Activated CD4-positive, alpha-beta T cell treated with anti-CD3 and anti-CD28 coated beads, Interleukin-2, amount 50 U/mL, for 1 hour (primary cell): ENCODE measurements around the gene COQ9.
"Not testable (repeated sequence)": the region's sequence is repeated elsewhere in the genome, so short reads cannot be mapped to it uniquely, and the experiment has no call there.

Experiments used
- DNase-seq: peaks from one replicate; pipeline ENCODE4 v3.0.0-alpha.2; 2020

The COQ9 gene, protein sequence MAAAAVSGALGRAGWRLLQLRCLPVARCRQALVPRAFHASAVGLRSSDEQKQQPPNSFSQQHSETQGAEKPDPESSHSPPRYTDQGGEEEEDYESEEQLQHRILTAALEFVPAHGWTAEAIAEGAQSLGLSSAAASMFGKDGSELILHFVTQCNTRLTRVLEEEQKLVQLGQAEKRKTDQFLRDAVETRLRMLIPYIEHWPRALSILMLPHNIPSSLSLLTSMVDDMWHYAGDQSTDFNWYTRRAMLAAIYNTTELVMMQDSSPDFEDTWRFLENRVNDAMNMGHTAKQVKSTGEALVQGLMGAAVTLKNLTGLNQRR

DNA sequence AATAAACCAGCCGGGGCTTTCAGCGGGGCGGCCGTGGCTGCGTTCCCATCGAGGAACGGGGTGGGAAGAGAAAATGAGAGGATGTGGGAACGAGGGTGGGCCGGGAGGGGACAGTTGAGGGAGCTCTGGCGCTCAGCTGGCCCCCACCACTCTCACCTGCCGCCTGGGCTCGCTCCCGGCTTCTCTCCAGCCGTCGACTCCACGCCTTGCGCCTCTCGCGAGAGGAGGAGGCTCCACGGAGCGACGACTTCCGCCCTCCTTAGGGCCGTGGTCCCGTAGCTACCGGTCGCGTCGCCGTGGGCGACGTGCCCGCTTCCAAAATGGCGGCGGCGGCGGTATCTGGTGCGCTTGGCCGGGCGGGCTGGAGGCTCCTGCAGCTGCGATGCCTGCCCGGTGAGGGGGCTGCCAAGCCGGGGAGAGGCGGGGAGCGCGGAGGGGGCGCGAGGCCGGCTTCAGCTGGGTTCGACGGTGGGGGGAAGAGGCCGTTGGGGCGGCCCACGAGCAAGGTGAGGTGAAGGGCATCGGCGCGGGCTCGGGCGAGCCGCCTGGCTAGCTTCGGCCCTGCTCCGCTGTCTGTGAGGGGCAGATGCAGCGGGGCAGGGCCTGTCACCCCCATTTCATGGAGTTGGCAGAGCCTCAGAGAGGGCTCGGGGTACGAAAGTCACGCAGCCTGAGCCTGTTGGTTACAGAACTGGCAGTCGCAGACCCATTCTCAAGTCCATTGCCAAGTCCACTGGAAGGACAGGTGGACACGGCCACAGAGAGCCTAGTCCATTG is at the start of gene COQ9, which contains the start of gene CIAPIN1:
COQ9 (plus strand) TSS at position 294 of the 777 bp plus-strand sequence; CDS start at position 321, 27 bp downstream.
CIAPIN1 (minus strand) TSS at position 200 of the 777 bp plus-strand sequence. CDS start 6,457 bp downstream, outside the sequence.
- peak; percentile 93 for DNase-seq

DNA sequence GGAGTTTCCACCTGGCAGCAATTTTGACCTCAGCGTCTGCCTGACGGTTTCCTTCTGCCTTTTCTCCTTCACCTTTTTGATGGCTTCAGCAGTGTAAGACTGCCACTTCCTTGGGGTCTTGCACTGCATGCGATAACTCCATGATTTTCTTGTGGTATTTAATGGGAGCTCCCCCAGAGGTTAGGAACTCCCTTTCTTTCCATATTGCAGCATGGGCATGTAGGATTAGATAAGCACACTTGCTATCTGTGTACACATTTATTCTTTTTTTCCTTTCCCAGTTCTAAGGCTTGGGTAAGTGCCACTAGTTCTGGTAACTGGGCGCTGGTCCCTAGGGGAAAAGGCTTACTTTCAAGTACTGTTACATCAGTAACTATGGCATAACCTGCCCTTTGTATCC is 49.8 kb upstream of the COQ9 start:
- DNase-seq, result not testable (repeated sequence)

DNA sequence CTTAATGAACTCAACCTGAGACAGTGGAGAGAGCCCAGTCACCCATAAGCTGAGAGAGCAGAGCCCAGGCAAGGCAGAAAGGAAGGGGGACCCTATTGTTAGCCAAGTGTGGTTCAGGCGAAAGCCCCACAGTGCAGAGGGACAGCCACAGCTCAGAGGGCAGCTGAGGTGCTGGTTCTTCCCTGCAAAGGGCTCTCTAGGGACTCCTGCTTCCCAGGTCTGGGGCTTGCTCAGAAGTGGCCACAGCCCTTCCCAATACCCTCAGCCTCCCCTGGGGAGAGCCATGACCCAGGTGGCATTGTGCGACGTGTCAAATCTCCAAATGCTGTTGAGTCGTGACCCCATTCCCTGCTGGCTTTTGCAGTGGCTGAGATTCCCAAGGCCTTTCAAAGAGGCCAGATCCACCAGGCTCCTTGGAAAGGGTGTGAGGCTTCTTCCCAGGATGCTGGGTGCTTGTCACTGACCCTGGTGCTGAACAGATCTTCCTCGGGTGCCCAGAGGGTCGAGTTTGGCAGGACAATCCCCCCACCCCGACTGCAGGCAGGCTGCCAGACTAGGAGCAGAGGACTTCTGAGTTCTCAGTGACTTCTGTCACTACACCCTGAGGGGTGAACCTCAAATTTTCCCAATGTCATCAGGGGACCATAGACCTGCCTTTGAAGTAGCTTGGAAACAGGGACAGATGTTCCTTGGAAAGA is 45.2 kb upstream of the COQ9 start:
- DNase-seq, result no peak

DNA sequence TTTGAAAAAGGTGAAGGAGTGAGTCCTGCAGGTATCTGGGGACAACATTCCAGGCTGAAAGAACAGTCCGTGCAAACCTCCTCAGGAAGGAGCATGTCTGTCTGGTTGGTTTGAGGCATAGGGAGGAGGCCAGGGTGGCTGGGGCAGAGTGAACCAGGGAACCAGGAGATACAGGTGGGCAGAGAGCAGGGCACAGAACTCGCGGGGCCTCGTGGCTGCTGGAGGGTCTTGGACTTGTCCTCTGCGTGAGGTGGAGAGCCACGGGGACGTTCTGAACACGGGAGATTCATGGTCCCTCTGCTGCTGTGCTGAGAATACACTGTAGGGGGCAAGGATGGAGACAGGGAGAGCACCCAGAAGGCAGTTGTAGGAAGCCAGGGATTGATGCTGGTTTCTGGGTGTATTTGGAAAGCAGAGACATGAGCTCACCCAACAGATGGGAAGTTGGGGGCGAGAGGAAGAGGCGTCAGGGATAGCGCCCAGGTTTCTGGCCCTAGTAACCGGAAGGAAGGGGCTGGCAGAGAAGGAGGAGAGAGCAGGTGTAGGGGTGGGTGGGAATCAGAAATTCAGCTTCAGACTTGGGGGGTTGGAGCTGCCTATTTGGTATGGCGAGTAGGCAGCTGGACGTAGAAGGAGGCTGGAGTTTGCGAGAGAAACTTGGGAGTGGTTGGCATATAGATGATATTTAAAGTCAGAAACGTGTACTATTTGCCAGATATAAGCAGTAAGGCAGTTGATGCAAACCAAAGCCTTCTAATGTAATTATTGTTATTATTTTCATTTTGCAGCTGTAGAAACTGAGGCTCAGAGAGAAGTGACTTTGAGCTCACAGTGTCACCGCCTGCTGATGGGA is 43.1 kb upstream of the COQ9 start, which contains the start of gene CCL17:
CCL17 (plus strand) TSS at position 803 of the 853 bp plus-strand sequence. CDS start 9,166 bp downstream, outside the sequence.
- DNase-seq, result no peak

DNA sequence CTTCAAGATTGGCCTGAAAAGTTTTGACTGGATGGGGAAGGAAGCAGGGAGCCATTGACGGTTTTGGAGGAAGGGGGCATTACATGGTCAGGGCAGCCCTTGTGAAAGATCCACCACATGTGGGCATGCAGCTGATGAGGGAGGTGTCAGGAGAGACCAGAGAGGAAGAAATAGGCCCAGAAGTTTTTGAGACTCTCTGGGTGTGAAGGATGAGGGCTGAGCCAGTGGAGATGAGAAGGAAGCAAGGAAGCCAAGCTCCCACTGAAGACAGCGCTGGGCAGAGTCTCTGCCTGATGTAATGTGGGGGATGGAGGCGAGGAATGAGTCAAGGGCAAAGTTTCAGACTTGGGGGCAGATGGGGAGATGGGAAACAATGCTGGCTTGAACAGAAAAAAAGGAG is 42.2 kb upstream of the COQ9 start:
- DNase-seq, result no peak

DNA sequence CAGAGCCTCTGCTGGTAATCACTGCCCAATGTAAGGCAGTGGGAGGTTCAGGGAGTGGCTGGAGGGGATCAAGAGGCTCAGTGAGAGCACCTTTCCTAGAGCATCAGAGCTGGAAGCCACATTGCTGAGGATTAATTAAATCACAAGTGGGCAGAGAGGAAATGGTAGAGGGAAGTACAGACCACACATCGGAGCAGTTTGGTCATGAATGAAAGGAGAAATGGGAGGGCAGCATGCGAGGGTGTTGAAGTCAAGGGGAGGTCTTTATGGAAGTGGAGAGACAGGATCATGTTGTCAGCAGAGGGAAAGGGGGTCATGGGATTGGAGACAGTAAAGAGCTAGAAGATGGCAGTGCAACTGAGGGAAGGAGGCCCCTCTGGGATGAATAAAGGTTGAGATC is 40.4 kb upstream of the COQ9 start:
- no peak for DNase-seq

DNA sequence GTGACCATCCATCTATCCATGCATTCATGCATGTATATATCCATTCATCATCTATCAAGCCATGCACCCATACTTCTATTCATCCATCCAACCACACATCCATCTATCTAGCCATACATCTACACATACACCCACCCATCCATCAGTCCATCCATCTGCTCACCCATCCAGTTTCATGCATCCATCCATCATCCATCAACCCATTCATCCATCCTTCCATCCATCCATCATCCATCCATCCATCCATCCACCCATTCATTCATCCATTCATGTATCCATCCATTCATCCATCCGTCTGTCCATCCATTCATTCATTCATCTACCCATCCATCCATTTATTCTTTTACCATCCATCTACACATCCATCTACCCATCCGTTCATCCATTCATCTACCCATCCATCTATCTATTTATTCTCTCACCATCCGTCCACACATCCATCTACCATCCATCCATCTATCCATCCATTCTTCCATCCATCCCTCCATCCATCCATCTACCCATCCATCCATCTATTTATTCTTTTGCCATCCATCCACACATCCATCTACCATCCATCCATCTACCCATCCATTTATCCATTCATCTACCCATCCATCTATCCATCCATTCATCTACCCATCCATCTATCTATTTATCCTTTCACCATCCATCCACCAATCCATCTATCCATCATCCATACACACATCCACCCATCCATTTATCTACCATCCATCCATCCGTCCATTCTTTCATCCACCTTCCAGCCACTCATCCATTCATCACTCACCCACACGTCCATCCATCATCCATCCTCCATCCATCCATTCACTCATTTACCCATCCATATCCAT is 39.5 kb upstream of the COQ9 start:
- DNase-seq, result no peak

DNA sequence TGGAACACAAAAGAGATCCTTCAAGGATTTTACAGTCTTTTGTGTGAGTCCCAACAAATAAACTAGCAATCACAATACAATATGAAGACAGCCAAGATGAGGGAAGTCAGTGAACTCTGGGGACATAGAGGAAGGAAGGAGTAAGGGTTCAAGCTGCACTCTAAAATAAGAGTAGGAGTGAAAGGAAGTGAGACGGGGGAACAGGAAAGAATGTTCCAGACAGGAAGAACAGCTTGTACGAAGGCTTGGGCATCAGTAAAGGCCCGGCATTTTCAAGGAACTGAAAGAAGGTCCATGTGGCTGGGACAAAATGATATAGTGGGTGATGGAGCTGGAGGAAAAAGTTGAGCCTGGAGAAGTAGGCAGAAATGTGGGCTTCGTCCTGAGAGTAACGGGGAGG is 38.2 kb upstream of the COQ9 start:
- DNase-seq, result no peak

DNA sequence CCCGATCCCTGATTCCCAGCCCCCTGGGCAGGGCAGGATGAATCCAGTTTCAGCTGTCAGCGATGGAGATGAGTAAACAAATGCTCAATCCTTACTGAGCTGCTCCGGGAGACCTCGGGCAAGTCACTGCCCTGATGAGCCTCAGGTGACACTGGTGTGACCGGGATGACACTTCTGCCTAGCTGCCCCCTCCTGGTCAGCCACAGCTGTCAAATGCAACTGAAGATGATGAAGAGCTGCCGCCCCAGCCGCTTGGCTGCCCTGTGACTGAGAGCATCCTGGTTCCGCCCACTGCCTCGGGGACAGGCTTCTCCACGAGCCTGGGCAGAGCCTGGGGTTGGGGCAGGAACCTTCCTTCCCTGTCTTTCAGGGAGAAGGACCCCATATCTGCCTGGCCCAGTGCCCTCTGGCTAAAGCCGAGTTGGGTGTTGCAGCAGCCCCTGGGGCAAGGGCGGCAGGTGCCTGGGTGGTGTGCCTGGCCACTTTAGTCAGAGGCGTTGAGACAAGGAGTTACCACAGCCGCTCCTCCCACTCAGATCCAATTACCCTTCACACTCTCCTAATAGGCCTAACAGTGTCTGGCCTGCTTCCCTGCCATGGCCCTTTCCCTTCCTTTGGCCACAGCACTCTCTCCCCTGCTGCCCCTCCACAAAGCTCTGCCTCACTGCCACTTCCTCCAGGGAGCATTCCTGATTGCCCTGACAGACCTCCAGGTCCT is 37.2 kb upstream of the COQ9 start:
- DNase-seq, result no peak

DNA sequence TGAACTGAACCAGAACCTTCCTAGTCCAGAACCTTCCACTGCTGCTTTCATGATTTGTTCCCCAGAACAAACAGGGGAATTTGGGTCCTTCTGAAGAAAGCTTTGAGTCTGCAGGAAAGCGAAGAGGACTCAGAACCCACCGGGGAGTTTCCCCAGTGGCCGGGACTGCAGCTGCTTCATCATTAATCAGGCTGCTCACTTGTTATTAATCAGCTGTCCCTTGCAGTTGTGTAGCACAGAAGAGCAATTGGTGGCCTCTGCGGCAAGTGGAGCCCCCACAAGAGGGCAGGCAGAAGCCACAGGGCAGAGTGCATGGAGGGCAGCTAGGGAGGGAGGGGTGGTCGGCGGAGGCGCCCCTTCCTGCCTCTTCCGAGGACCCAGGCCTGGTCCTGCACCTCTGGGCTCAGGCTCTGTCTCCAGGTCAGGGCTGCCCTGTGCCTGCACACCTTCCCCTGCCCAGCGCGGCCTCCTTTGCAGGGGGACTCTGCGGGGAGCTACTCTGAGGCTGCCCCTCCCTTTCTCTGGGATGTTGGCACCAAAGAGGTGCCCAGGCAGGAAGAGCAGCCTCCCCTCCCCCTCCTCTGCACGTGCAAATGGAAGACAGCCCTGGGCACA is 35.8 kb upstream of the COQ9 start:
- no peak for DNase-seq

DNA sequence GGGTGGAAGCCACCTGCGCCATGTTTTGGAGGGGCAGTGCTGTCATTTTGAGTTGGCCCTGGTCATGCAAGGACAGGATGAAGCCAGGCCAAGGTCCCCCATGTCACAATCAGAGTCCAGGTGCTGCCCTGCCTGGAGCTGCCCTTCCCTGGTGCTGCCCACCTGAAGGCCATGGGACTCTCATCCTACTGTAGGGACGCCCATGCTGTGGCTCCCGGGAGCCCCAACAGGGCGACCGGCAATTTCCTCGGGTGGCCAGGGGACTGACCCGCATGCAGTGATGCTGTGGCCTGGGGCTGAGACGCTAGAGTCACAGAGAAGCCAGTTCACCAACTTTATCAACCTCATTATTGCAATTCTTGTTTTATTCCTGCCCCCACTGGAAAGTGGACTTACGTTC is 34.7 kb upstream of the COQ9 start:
- DNase-seq, result no peak

DNA sequence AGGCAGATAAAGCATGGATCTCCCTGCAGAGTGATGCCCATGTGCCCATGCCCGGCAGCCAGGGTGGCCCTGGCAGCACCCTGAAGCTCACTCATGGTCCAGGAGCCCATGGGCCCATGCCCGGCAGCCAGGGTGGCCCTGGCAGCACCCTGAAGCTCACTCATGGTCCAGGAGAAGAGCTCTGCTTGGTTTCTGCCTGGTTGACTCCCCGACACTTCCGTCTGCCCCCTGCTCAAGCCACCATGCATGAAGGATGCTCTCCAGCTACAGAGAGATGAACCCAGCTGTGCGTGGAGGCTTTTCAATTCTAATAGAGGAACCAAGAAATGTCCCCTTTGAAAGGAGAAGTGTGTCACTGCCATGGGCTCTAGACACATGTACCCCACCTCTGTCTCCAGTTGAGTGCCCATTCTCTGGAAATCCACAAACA is 34.0 kb upstream of the COQ9 start:
- no peak for DNase-seq

DNA sequence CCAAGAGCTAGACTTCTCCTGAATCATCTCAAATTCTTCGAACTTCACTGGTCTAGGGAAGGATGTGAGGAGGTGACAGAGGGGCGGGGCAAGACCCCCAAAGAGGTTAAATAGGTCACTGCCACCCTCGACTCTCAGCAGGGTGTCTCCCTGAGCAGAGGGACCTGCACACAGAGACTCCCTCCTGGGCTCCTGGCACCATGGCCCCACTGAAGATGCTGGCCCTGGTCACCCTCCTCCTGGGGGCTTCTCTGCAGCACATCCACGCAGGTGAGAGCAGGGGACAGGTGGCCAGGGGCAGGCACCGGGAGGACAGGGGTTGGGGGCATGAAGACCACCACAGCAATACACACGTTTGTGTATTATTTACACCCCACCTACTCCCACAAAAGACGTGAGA is 33.5 kb upstream of the COQ9 start:
- no peak for DNase-seq

DNA sequence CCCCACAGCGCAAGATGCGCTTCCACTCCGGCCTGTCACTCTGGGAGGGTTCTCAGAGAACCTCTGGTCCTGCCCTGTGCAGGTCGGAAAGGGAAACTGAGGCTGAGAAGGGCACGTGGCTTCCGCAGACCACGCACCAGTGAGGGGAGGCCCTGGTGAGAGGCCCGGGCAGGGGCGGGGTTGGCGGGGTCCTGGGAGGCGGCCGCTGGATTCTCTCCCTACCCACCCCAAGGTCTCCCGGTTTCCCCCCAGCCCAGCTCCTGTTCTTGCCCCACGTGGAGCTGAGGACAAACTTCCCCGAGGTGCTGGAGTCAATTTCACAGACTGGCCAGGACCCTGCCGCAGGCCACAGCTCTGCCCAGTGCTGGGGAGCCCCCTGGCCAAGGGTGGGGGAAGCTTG is 31.2 kb upstream of the COQ9 start:
- DNase-seq, result no peak

DNA sequence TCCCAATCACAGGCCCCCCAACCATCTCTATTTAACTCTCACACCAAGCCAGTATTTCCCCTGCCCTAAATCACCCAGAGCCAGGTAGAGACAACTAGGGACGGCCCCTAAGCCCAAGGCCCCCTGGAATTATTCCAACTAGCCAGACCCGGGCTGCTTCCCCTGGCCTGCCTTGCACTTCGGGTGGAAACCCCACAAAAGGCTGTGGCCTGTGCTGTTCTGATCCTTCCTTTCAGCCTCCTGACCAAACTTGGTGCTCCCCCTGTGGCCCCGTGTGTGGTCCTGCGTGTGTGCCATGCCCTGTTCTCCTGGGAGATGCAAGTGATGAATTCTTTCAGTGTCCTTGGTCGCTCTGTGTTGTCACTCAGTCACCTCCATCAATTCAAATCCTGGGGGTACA is 27.8 kb upstream of the COQ9 start:
- no peak for DNase-seq

DNA sequence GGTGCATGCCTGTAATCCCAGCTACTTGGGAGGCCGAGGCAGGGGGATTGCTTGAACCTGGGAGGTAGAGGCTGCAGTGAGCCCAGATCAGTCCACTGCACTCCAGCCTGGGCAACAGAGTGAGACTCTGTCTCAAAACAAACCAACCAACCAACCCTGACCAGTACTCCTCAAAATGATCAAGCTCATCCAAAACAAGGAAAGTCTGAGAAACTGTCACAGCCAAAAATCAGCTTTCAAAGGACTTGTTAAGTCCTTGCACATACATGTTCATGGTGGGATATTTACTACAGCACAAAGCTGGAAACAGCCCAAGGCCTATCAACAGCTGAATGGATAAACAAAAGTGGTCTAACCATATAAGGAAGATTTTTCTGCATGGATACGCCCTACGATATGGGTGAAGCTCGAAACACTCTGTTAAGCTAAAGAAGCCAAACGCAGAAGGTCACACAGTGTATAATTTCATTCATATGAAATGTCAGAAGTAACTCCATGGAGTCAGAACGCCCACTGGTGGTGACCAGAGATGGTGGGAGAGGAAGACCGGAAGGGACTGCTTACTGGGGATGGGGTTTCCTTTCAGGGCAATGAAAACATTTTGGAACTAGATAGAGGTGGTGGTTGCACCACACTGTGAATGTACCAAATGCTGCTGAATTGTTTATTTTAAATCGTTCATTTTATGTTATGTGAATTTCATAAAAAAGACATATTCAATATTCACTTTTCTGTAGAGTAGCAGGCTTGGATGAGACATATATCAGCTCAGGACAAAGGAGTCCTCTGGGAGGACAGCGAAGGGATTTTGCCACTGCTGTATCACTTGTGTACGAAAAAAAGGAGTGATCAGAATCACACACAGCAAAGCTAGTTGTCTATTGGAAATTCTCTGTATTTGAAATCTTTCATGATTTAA is 25.0 kb upstream of the COQ9 start:
- no peak for DNase-seq

DNA sequence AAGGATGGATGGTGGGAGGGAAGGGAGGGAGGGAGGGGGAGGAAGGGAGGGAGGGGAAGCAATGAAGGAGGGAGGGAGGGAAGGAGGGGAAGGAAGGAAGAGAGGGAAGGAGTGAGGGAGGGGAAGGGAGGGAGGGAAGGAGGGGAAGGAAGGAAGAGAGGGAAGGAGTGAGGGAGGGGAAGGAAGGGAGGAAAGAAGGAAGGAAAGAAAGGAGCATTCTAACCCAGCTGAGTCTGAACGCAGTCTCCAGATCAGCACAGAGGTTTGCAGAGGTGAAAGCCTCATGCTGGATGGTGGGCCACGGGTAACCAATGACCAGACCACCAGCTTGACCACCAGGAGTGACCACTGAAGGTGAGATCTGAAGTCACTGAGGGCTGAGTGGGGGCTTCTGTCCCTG is 24.1 kb upstream of the COQ9 start:
- DNase-seq, result no peak

DNA sequence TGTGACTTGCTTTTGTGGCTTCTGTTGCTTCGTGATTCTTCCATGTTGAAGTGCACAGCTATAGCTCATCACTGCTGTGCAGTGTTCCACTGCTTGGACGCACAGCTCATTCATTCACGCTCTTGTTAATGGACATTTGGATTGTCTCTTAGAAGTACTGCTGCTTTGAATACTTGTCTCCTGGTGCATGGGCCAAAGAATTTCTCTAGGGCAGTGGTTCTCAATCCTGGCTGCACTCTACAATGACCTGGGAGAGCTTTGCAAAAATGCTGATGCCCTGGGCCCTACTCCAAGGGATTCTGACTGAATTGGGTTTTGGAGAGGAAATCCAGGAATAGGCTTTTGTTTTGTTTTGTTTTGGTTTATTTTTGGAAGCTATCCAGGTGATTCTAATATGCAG is 22.7 kb upstream of the COQ9 start:
- no peak for DNase-seq

DNA sequence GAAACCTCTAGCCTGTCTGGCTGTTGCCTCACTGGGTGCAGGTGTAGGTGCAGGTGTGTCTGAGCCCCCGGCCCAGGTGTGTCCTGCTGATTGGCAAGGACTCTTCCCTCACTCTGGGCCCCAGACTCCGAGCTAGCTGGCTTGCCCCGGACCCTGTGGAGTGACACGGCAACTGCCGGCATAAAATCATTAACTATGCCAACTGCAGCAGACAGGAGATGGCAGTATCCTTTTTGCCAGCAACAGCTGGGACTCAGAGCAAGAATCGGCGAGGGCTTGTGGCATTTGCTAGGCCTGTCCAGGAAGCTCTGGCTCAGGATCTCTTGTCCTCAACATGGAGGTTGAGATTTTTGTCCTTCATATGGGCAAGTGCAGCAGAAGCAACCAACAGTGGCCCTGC is 20.9 kb upstream of the COQ9 start:
- DNase-seq, result no peak
